Fibroblast of mammary gland (primary cell): ENCODE data around the gene EBF4.
"Not testable (repeated sequence)": the region's sequence is repeated elsewhere in the genome, so short reads cannot be mapped to it uniquely, and the experiment has no call there.

Source experiments
- DNase-seq: peaks from one replicate; pipeline ENCODE4 v3.0.0-alpha.2; 2010; ENCODE audit warnings: low read depth
- H3K4me3 ChIP-seq: 2 replicates; pipeline ENCODE4 v1.5.1; 2011; ENCODE audit warnings: low read depth, mild to moderate bottlenecking, low read length, moderate library complexity; ENCODE audit not compliant: control insufficient read depth
- CTCF ChIP-seq: conservative IDR thresholded peaks from 2 replicates; pipeline ENCODE4 v1.5.1; 2011; ENCODE audit warnings: low read depth, low read length, inconsistent platforms; ENCODE audit not compliant: control insufficient read depth, insufficient read depth

The EBF4 gene

GRCh38 chr20:2805689-2806350 is 113.2 kb downstream of the EBF4 start:
- no peak for TF ChIP-seq CTCF
- H3K4me3 ChIP-seq: no peak overlapping the region
- DNase-seq: peak; percentile 24

DNA sequence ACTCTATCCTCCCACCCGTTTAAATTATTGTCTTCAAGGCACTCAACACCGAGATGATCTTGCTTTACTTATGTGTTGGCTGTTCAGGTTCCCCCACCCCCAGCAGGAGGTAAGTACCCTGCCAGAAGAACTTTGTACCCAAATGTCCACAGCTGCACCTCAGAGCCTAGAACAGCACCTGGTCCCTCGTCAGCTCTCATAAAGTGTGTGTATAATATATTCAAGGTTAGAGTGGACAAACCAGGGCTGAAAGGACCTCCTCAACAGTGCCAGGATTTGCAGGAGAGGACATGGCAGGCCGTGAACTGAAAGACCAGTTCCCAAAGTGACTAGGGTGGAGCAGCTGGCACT is 113.7 kb downstream of the EBF4 start:
- DNase-seq: no peak
- H3K4me3 ChIP-seq: no peak overlapping the region
- TF ChIP-seq CTCF: no peak

GRCh38 chr20:2807019-2807418 is 114.4 kb downstream of the EBF4 start:
- TF ChIP-seq CTCF: no peak

DNA sequence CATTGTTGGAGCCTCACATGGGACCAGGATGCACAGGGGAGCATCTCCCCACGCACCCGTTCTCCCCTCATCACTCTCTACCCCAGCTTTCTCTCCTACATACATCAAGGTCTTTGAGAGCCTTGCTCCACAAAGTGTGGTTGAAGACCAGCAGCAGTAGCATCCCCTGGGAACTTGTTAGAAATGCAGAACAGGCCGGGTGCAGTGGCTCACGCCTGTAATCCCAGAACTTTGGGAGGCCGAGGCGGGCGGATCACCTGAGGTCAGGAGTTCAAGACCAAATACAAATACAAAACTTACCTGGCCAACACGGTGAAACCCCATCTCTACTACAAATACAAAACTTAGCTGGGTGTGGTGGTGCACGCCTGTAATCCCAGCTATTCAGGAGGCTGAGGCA is 115.3 kb downstream of the EBF4 start:
- not testable (repeated sequence) for H3K4me3 ChIP-seq, DNase-seq

More at GRCh38 chr20:2807019-2807418, 114.4 kb downstream of the EBF4 start:
- no peak for DNase-seq
- no peak overlapping the region for H3K4me3 ChIP-seq

DNA sequence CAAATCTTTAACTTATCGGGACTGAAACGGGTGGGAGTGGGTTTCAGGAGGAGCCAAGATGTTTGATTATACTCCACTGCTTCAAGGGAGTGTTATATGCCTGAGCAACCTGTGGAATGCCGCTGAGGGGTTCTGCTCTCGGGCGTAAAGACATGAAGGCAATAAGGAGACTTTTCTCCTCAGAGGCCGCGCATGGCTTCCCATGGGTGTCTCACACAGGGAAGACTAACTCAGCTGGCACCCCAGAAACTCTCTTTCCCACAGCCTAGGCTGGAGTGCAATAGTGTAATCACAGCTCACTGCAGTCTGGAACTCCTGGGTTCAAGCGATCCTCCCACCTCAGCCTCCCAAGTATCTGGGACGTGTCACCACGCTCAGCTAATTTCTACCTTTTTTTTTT is 117.1 kb downstream of the EBF4 start:
- no peak for DNase-seq
- no peak for TF ChIP-seq CTCF
- no peak overlapping the region for H3K4me3 ChIP-seq
